GM18951 (cell line): Measurements from ENCODE around the gene AIFM3.
"Not testable (repeated sequence)": the region's sequence is repeated elsewhere in the genome, so short reads cannot be mapped to it uniquely, and the experiment has no call there.

ENCODE experiments used
- POLR2A ChIP-seq: IDR thresholded peaks from 4 replicates; pipeline ENCODE4 v1.6.1; 2011; ENCODE audit warnings: mild to moderate bottlenecking; ENCODE audit not compliant: insufficient read length, insufficient read depth; ENCODE audit errors: extremely low read depth
- in situ Hi-C: fragments of 300-500 bp; cut with MboI; formaldehyde crosslinking; loops from one replicate; pipeline ENCODE4 v1.12.0; 2022; ENCODE audit warnings: low sequenced_read_pairs, mixed read lengths, inconsistent platforms; ENCODE audit not compliant: unreplicated experiment

AIFM3 gene

DNA sequence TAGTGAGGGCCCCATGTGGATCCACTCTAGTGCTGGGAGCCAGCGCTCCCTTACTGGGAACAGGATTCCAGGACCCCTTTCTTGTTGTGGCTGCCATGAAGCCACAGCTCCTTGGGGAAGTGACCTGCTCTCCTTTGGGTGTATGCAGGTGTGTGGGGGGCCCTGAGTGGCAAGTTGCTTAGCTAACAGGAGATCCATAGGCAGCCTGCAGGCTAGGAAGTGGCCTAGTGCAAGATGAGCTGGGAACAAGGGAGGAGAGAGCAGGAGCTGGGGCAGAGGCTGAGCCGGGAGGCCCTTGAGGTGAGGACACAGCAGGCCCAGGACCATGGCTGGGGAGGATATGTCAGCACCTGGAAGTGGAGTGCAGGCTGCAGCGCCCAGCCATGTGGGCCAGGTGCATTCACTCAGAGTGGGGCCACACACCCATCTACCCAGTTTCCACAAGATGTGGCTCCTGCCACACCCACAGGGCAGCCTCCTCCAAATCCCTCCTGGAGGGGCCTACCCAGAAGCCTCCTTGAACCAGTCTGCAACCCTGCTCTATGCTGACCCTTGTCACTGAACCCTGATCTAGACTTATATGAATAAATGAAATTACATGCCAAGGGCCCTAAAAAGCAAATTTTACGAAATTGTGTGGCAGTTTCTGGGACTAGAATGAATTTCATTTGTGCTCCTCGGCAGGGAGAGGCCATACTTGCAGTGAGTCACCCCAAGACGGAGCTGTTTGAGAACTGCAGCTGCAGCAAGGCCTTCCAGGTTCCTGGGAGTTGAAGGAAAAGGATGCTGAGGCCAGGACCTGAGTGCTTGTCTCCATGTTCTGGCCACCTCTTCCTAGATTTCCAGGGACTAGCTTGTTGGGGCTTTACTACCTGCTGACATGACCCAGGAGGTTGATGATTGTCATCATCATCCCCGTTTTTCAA is 31.6 kb downstream of the AIFM3 start:
- no peak for TF ChIP-seq POLR2A
- in situ Hi-C loops: no loop called here

DNA sequence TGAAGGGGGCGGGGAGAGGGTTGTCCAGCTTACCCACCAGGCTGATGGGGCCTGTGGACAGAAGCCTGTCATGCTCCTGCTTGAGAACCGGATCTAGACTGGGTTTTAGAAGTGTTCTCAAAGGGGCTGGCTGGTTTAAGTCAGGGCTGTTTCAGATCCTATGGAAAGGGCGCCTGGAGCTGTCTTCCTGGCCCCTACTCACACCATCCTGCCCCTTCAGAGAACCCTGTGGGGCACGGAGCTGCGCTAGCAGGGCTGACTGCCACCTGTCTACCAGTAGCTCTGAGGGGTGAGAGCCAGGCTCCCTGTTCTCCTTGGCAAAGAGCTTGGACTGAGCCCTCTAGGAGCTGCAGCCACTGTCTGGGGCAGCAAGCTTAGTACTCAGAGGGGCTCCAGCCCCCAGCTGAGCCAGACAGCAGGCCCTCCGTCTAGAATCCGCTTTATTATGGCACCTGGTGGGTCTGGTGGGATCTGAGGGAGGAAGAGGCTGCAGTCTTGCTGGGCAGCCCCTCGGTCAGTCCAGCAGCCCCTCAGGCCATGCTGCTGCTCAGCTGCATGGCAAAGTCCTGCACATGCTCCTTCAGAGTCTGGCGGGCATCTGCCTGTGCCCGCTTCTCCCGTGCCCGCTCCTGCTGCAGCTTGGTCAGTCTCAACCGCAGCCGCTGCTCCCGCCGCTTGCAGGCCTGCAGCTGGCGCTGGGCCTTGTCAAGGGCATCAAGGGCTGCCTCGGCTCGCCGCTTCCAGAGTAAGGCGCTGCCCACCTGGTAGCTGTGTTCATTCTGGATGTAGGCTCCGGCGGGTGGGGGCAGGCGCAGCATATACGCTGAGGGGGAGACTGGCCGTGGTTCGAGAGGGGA is 32.5 kb downstream of the AIFM3 start:
- TF ChIP-seq POLR2A: peak; percentile 19

GRCh38 chr22:21000207-21000986 is 33.3 kb downstream of the AIFM3 start:
- in situ Hi-C loops: no loop called here
- TF ChIP-seq POLR2A: peak; percentile 7

More for the DNA sequence above, 32.5 kb downstream of the AIFM3 start:
- in situ Hi-C loops: no loop called here

DNA sequence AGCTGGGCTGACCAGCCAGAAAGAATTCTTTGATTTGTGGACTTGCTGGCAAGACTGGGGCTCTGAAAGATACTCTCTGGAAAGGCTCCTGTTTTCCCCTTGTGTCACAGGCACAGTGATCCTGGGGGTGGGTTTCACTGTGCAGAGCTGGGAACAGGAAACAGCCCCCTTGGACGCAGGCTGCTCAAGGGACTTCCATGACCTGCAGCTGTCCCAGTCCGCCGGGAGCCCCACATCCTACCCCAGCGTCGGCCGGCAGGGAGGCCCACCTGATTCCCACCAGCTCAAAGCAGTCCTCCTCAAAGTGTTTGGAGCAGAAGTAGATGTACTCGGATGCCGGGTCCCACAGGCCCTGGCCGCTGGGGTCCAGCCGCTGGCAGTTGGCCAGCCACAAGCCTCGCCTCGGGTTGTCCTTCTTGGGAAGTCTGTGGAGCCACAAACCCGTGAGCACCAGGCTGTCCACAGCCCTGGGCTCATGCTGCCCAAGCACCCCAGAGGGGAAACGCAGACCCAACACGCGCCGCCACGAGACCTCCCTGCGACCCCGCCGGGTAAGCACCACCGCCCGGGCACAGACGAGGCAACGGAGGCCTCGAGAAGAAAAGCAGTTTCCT is 34.0 kb downstream of the AIFM3 start:
- no peak for TF ChIP-seq POLR2A

GRCh38 chr22:21001601-21002325 is 34.7 kb downstream of the AIFM3 start, which contains the start of gene THAP7:
Gene THAP7, minus strand, starts transcription at chr22:21002118. Its CDS starts 207 bp downstream, at chr22:21001911.
- in situ Hi-C loops: no loop called here

More for the DNA sequence above, 34.0 kb downstream of the AIFM3 start:
- in situ Hi-C loops: no loop called here

DNA sequence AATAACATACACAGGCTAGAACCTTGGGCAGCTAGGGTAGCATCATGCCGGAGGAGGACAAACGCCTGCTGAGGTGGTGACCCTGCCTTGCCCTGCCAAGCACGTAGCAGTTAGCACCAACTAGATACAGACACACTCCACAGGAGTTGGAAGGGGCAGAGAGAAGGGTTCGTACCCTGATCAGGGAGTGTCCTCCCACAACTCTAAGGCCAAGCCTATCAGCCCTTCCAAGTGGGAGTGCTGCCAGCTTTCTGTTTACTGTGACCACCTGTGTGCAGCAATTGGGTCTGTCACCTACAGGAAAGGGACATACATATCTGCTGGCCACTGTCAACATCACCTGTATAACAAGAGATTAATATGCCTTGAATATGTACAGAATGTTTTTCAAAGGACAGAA is 36.7 kb downstream of the AIFM3 start:
- in situ Hi-C loops: no loop called here
- no peak for TF ChIP-seq POLR2A

More at GRCh38 chr22:21001601-21002325, 34.7 kb downstream of the AIFM3 start, which contains the start of gene THAP7:
- peak; percentile 93 for TF ChIP-seq POLR2A

GRCh38 chr22:21009208-21009607 is 42.2 kb downstream of the AIFM3 start:
- in situ Hi-C loops: not testable (repeated sequence)

DNA sequence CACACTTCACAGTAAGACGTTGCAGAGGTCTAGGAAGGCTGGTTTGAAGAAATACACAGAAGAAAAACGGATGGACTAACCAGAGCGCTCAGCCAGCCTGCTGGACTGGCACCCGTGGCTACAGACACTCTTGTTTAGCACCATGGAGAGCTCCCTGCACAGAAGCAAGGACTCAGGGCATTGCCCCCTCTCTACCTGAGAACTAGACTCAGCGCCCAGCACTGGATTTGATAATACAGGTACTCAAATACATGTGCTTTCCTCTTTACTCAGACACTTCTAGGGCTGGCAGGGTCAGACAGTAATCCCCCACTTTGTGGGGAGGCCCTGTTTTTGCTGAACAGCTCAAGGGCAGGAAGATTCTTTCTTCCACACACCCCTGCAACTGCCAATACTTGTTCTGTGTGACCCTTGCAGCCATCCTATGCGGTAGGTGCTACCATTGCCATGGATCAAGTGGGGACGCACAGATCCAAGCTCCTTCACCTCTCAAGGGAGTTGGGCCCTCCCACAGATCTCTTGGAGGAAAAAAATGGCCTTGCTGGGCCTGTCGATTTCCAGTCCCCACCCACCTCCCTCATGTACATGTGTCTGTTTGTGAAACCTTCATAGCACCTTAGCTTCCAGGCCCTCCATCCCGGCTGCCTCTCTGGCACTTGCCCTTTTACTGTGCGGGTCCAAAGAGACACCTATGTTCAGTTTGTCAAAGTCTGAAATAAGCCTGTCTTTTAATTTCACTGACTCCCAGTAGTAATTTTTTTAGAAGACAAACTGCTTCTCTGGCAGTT is 42.8 kb downstream of the AIFM3 start:
- in situ Hi-C loops: no loop called here
- TF ChIP-seq POLR2A: no peak

DNA sequence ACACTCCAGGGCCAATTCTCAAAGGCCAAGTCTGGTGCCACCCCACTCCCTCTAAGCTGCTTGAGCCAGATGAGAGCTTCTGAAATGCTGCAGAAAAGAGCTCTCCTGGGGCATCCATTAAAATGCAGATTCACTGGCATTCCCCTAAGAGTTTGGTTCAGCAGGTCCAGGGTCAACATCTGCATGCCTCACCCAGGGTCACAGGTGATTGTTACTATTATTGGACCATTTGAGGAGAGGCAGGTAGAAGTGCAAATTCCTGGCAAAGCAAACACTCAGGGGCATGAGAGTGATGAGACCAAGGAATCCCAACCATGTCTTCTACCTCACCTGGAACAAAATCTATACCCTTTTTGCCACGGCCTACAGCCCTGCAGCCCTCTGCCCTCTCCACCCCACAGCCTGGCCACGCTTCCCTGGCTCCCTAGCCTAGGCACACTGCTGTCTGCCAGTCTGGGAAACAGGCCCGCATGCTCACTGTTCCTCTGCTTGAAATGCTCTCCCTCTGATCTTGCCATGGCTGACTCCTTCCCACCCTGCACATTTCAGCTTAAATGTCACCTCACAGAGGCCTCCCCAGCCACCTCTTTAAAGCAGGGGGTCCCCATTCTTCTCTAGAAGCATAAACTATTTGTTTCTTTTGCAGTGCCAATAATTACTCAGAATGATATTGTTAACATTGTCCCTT is 43.5 kb downstream of the AIFM3 start:
- no peak for TF ChIP-seq POLR2A
- in situ Hi-C loops: no loop called here

- TF ChIP-seq POLR2A: no peak
- in situ Hi-C loops: no loop called here
Measured at GRCh38 chr22:21012446-21013407, 45.7 kb downstream of the AIFM3 start.
